GM13977 (cell line): Measurements from ENCODE around the gene PARD3B.

ENCODE experiments used
- DNase-seq: peaks from one replicate; pipeline ENCODE4 v3.0.0; 2012; ENCODE audit warnings: low spot score
- CTCF ChIP-seq: IDR thresholded peaks from 2 replicates; pipeline ENCODE4 v1.5.1; 2012; ENCODE audit warnings: mild to moderate bottlenecking, control low read depth; ENCODE audit not compliant: insufficient read depth; ENCODE audit errors: extremely low read depth, missing control alignments
- in situ Hi-C: fragments of 300-500 bp; cut with MboI; formaldehyde crosslinking; loops from one replicate; pipeline ENCODE4 v1.12.0; 2022; ENCODE audit warnings: low sequenced_read_pairs, low pct_unique_long_range_greater_than_20kb, mixed read lengths, inconsistent platforms; ENCODE audit not compliant: unreplicated experiment

Gene PARD3B

GRCh38 chr2:205180730-205181129, 635.5 kb downstream of the PARD3B start:
- in situ Hi-C loops: no loop called here
- DNase-seq: no peak
- TF ChIP-seq CTCF: no peak

- no peak for DNase-seq
- in situ Hi-C loops: no loop called here
- TF ChIP-seq CTCF: no peak
These were observed 642.5 kb downstream of the PARD3B start for GRCh38 chr2:205187731-205188130.

GRCh38 chr2:205188239-205189138, 643.2 kb downstream of the PARD3B start:
- in situ Hi-C loops: no loop called here
- no peak for TF ChIP-seq CTCF
- no peak for DNase-seq

- TF ChIP-seq CTCF: no peak
- in situ Hi-C loops: no loop called here
- no peak for DNase-seq
These were observed 644.0 kb downstream of the PARD3B start for GRCh38 chr2:205189301-205189700.

- no peak for DNase-seq
- TF ChIP-seq CTCF: no peak
- in situ Hi-C loops: no loop called here
These were observed 645.3 kb downstream of the PARD3B start for GRCh38 chr2:205190528-205190927.

GRCh38 chr2:205193125-205193835, 648.0 kb downstream of the PARD3B start:
- no peak for TF ChIP-seq CTCF
- in situ Hi-C loops: no loop called here
- DNase-seq: no peak
